ENCODE results near the gene CPSF4L. TPM values are rescaled to one million over a fixed set of nuclear protein-coding genes. Genes with fewer than 3 reads are reported as not detected.

The CPSF4L gene
- total and polyA plus RNA-seq, 2 of the 13 experiments (the other 11 are each of a cell fraction or from before 2014, with no cell fraction given), result 0.73 to 1.6 TPM

DNA sequence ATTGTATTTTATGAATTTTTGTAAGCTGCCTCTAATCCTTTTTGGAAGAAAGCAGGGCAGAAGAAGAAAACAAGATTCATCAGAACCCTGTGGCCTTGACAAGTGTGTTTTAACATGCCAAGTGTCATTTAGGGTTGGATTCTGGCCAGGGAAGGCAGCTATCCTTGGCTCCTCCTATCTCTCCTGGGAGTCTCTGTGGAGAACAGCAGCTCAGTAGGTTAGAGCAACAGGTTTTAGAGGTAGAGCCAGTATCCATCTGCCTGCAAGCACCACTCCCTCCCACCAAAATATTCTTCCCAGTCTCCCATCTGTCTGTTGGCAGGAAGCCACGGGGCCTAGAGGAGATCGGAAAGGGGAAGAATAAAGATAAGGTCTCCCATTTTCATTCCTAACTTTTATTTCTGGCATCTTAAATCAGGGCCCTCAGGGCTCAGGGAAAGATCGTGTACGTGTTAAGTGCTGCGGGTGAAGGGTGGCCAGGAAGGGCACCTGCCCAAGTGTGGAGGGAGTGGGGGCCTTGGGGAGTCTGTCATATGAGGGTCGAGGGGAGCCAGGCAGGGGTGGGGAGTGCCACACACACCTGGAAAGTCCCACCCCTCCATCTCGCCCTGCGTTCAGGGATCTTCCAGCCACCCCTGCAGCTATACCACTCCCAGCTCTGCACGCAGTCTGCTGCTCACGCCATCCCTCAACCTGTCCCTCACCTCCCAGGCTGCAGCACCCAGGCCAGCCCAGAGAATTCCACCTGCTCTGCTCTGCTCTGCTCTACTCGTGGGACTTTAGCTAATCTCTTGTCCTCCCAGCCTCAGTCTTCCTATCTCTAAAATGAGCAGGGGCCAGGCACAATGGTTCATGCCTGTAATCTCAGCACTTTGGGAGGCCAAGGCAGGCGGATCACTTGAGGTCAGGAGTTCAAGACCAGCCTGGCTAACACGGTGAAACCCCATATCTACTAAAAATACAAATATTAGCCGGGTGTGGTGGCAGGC is 17.1 kb upstream of the CPSF4L start (continued):
- TF ChIP-seq, protein P1, sequence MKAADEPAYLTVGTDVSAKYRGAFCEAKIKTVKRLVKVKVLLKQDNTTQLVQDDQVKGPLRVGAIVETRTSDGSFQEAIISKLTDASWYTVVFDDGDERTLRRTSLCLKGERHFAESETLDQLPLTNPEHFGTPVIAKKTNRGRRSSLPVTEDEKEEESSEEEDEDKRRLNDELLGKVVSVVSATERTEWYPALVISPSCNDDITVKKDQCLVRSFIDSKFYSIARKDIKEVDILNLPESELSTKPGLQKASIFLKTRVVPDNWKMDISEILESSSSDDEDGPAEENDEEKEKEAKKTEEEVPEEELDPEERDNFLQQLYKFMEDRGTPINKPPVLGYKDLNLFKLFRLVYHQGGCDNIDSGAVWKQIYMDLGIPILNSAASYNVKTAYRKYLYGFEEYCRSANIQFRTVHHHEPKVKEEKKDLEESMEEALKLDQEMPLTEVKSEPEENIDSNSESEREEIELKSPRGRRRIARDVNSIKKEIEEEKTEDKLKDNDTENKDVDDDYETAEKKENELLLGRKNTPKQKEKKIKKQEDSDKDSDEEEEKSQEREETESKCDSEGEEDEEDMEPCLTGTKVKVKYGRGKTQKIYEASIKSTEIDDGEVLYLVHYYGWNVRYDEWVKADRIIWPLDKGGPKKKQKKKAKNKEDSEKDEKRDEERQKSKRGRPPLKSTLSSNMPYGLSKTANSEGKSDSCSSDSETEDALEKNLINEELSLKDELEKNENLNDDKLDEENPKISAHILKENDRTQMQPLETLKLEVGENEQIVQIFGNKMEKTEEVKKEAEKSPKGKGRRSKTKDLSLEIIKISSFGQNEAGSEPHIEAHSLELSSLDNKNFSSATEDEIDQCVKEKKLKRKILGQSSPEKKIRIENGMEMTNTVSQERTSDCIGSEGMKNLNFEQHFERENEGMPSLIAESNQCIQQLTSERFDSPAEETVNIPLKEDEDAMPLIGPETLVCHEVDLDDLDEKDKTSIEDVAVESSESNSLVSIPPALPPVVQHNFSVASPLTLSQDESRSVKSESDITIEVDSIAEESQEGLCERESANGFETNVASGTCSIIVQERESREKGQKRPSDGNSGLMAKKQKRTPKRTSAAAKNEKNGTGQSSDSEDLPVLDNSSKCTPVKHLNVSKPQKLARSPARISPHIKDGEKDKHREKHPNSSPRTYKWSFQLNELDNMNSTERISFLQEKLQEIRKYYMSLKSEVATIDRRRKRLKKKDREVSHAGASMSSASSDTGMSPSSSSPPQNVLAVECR (CRISPR knock-in tag; IDR thresholded peaks at IDR 0.05; ENCODE audit: borderline replicate concordance), result 0 out of 2 replicates have a peak, but pooled peaks have one; percentile 35
- TF ChIP-seq, protein P2, sequence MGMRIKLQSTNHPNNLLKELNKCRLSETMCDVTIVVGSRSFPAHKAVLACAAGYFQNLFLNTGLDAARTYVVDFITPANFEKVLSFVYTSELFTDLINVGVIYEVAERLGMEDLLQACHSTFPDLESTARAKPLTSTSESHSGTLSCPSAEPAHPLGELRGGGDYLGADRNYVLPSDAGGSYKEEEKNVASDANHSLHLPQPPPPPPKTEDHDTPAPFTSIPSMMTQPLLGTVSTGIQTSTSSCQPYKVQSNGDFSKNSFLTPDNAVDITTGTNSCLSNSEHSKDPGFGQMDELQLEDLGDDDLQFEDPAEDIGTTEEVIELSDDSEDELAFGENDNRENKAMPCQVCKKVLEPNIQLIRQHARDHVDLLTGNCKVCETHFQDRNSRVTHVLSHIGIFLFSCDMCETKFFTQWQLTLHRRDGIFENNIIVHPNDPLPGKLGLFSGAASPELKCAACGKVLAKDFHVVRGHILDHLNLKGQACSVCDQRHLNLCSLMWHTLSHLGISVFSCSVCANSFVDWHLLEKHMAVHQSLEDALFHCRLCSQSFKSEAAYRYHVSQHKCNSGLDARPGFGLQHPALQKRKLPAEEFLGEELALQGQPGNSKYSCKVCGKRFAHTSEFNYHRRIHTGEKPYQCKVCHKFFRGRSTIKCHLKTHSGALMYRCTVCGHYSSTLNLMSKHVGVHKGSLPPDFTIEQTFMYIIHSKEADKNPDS (CRISPR knock-in tag; IDR thresholded peaks at IDR 0.05), result 0 out of 2 replicates have a peak, but pooled peaks have one; percentile 19
- TF ChIP-seq MLLT10 (CRISPR knock-in tag; IDR thresholded peaks at IDR 0.05) (no peak), HDAC1 (CRISPR knock-in tag; IDR thresholded peaks at IDR 0.05) (no peak), TCF12 (IDR thresholded peaks at IDR 0.05) (no peak), TCF12 (CRISPR knock-in tag; IDR thresholded peaks at IDR 0.05) (no peak), MEF2D (CRISPR knock-in tag; IDR thresholded peaks at IDR 0.05) (peak; percentile 55), NKX3-1 (CRISPR knock-in tag; IDR thresholded peaks at IDR 0.05) (no peak), ZNF589 (CRISPR knock-in tag; conservative IDR thresholded peaks at IDR 0.05) (no peak), ZZZ3 (CRISPR knock-in tag; IDR thresholded peaks at IDR 0.05; ENCODE audit: borderline replicate concordance) (no peak), ZSCAN30 (CRISPR knock-in tag; IDR thresholded peaks at IDR 0.05) (no peak)
- TF ChIP-seq, protein P3, sequence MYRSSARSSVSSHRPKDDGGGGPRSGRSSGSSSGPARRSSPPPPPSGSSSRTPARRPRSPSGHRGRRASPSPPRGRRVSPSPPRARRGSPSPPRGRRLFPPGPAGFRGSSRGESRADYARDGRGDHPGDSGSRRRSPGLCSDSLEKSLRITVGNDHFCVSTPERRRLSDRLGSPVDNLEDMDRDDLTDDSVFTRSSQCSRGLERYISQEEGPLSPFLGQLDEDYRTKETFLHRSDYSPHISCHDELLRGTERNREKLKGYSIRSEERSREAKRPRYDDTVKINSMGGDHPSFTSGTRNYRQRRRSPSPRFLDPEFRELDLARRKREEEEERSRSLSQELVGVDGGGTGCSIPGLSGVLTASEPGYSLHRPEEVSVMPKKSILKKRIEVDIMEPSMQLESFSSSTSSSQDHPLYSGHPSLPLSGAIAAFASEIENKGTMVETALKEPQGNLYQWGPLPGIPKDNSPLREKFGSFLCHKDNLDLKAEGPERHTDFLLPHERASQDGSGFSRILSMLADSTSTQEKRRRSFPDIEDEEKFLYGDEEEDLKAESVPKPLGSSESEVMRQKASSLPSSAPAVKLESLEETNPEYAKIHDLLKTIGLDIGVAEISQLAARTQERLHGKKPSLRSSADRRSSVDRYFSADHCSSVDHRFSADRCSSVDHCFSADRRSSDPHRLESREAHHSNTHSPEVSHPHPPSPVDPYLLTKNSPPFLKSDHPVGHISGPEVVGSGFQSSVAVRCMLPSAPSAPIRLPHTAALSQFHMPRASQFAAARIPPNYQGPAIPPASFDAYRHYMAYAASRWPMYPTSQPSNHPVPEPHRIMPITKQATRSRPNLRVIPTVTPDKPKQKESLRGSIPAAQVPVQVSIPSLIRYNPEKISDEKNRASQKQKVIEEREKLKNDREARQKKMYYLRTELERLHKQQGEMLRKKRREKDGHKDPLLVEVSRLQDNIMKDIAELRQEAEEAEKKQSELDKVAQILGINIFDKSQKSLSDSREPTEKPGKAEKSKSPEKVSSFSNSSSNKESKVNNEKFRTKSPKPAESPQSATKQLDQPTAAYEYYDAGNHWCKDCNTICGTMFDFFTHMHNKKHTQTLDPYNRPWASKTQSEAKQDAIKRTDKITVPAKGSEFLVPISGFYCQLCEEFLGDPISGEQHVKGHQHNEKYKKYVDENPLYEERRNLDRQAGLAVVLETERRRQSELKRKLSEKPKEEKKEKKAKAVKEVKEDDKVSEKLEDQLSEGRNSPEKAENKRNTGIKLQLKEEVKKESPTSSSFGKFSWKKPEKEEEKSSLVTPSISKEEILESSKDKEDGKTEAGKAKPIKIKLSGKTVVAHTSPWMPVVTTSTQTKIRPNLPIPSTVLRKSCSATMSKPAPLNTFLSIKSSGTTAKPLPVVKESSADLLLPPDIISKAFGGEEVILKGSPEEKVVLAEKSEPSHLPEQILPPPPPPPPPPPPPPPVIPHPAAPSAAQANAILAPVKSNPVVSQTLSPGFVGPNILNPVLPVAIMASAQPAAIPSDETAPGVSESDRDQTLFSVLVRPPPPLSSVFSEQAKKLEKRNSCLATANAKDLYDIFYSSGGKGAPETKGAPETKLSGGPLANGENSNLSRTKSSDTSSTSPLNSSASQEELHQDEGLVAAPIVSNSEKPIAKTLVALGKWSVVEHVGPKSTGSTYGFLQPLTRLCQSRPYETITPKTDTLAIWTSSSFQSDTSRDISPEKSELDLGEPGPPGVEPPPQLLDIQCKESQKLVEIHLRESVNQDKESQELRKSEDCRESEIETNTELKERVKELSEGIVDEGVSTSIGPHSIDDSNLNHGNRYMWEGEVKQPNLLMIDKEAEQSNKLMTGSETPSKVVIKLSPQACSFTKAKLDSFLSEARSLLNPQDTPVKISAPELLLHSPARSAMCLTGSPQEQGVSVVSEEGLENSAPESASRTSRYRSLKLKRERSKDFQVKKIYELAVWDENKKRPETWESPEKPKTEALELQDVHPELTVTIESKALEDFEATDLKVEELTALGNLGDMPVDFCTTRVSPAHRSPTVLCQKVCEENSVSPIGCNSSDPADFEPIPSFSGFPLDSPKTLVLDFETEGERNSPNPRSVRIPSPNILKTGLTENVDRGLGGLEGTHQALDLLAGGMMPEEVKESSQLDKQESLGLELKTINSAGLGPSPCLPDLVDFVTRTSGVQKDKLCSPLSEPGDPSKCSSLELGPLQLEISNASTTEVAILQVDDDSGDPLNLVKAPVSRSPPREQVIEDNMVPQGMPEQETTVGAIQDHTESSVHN (CRISPR knock-in tag; IDR thresholded peaks at IDR 0.05), result no peak

Data from HepG2 (cell line).